Measurements from ENCODE around the gene CATSPER4.

DNA sequence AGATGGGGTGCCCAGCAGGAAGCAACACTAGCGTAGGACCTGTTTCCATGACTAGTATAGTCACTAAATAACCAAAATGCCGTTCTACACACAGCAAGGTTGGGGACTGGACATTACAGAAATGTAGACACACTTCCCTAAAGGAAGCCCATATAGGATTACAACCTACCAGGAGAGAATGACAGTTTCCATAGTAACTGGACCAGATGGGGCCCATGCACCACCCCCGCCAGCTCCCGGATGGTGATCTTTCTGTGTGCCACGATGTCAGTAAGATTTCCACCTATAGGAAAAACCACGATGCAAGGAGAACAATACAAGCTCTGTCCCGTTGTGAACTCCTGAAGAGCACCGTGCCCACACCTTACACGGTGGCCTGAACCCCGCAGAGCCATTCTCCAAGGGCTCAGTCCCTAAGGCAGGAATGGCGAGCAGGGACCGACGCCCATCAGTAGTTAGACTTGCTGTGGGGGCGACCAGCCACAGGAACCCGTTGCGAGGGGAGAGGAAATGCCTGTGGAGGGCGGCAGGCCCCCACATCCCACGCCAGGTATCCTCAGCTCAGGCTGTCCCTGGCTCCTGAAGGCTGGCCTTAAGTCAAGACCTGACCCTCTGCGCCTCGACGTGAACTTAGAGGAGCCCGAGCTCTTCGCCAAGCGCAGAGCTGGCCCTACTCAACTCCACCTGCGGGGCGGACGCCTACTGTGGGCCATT is 30.0 kb downstream of the CATSPER4 start:
- no peak for TF ChIP-seq EP300 (IDR thresholded peaks at IDR 0.05; ENCODE audit: borderline replicate concordance)
- no peak for TF ChIP-seq RAD21 (IDR thresholded peaks at IDR 0.05; ENCODE audit: low read depth)
- TF ChIP-seq, protein P1, sequence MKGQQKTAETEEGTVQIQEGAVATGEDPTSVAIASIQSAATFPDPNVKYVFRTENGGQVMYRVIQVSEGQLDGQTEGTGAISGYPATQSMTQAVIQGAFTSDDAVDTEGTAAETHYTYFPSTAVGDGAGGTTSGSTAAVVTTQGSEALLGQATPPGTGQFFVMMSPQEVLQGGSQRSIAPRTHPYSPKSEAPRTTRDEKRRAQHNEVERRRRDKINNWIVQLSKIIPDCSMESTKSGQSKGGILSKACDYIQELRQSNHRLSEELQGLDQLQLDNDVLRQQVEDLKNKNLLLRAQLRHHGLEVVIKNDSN (IDR thresholded peaks at IDR 0.05): no peak
- no peak for TF ChIP-seq TCF12 (IDR thresholded peaks at IDR 0.05; ENCODE audit: low read depth)
- TF ChIP-seq, protein P2, sequence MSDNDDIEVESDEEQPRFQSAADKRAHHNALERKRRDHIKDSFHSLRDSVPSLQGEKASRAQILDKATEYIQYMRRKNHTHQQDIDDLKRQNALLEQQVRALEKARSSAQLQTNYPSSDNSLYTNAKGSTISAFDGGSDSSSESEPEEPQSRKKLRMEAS (IDR thresholded peaks at IDR 0.05): no peak
- no peak for TF ChIP-seq CREB1 (IDR thresholded peaks at IDR 0.05; ENCODE audit: low read depth)
- TF ChIP-seq TAF1 (IDR thresholded peaks at IDR 0.05; ENCODE audit: low read depth): no peak
- TF ChIP-seq FOXM1 (IDR thresholded peaks at IDR 0.05; ENCODE audit: borderline replicate concordance, low read depth): no peak
- TF ChIP-seq CEBPB (IDR thresholded peaks at IDR 0.05): no peak
- no peak for TF ChIP-seq YY1 (IDR thresholded peaks at IDR 0.05; ENCODE audit: low read depth)
- TF ChIP-seq, protein P3, sequence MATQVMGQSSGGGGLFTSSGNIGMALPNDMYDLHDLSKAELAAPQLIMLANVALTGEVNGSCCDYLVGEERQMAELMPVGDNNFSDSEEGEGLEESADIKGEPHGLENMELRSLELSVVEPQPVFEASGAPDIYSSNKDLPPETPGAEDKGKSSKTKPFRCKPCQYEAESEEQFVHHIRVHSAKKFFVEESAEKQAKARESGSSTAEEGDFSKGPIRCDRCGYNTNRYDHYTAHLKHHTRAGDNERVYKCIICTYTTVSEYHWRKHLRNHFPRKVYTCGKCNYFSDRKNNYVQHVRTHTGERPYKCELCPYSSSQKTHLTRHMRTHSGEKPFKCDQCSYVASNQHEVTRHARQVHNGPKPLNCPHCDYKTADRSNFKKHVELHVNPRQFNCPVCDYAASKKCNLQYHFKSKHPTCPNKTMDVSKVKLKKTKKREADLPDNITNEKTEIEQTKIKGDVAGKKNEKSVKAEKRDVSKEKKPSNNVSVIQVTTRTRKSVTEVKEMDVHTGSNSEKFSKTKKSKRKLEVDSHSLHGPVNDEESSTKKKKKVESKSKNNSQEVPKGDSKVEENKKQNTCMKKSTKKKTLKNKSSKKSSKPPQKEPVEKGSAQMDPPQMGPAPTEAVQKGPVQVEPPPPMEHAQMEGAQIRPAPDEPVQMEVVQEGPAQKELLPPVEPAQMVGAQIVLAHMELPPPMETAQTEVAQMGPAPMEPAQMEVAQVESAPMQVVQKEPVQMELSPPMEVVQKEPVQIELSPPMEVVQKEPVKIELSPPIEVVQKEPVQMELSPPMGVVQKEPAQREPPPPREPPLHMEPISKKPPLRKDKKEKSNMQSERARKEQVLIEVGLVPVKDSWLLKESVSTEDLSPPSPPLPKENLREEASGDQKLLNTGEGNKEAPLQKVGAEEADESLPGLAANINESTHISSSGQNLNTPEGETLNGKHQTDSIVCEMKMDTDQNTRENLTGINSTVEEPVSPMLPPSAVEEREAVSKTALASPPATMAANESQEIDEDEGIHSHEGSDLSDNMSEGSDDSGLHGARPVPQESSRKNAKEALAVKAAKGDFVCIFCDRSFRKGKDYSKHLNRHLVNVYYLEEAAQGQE (IDR thresholded peaks at IDR 0.05; ENCODE audit: low read depth): no peak
- TF ChIP-seq TEAD4 (IDR thresholded peaks at IDR 0.05): no peak
- no peak for TF ChIP-seq EGR1 (IDR thresholded peaks at IDR 0.05)
